ENCODE measurements around the gene PRH2.

PRH2 gene

DNA sequence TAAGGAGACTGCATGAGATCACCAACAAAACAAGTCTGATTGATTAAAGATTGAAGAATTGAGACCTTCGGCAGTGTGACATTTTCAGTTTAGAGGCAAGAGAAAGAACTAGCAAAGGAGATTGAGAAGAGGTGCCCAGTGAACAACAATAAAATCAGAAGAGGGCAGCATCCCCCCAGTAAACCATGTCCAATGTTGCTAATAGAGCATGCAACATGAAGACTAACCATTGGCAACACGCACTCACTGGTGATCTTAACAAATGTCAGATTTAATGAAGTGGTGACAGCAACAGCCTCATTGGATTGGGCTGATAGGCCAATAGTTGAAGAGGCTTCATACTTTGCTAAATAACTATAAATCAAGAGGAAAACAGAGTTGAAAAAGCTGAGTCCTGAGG is 30.8 kb downstream of the PRH2 start:
- in situ Hi-C loops (cut with HindIII; ENCODE audit: low sequenced_read_pairs): no loop called here

DNA sequence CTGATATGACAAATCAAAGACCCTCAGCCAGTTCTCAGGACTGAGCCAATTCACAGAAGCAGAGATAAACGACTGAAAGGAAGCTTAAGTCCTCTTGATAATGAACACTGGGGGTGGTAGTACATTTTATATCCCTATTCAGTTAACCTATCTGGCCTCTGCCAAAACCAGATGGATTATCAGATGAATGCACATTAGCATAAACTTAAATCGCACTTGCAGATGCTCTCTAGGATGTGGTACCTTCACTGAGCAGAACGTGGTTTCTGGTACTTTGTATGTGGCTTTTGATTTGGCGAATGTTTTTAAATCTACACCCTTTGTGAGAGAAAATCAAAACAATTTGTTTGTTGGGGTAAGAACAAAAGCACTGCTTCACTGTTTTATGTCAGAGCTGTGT is 31.2 kb downstream of the PRH2 start:
- in situ Hi-C loops (cut with HindIII; ENCODE audit: low sequenced_read_pairs): no loop called here

DNA sequence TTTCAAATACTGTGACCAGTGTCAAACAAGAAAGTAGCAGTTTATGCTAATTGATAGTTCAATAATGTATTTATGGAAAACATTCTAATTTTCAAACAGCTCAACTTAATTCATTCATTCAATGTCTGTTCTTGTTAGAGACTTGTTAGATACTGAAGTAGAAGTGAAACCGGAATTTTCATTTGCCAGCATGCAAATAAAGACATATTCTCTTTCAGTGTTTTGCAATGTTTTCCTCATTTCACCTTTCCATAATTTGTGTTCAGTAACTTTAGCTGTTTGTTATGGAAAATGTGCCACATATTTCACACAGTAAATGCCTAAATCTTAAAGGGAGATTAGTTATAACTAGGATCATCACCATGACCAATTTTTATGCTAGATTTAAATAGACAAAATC is 36.4 kb downstream of the PRH2 start:
- in situ Hi-C loops (cut with HindIII; ENCODE audit: low sequenced_read_pairs): no loop called here

DNA sequence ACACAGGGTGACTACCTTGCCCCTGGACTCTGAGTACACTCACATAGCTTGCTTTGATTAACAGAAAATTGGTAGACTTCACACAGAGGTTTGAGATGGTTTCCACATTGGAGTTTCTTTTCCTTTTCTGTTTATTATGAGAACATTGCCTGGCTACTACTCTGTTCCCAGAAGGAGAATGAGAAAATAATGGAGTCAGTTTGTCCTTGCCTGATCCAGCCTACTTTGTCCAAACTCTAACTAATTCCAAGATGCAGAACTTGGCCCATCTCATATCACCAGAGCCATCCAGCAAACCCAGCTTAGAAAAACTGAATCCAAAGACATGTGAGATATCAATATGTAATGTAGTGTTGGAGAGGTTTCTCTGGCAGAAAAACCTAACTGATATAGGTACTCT is 37.3 kb downstream of the PRH2 start:
- in situ Hi-C loops (cut with HindIII; ENCODE audit: low sequenced_read_pairs): no loop called here

DNA sequence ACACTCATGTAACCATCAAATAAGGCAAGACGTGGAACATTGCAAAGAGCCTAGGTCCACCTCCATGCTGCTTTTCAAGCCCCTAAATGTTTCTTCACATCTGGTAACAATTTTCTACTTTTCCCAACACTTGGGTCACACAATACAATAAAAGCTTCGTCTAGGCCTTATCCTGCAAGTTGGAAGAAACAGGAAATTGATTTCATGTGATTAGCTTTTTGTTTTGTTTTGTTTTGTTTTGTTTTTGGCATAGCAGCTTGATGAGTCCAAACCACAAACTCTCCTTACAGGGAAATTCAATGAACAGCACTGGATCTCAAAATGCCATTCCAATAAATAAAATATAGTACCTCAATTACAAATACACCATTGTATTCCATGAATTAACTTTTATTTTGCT is 38.4 kb downstream of the PRH2 start:
- in situ Hi-C loops (cut with HindIII; ENCODE audit: low sequenced_read_pairs): no loop called here

DNA sequence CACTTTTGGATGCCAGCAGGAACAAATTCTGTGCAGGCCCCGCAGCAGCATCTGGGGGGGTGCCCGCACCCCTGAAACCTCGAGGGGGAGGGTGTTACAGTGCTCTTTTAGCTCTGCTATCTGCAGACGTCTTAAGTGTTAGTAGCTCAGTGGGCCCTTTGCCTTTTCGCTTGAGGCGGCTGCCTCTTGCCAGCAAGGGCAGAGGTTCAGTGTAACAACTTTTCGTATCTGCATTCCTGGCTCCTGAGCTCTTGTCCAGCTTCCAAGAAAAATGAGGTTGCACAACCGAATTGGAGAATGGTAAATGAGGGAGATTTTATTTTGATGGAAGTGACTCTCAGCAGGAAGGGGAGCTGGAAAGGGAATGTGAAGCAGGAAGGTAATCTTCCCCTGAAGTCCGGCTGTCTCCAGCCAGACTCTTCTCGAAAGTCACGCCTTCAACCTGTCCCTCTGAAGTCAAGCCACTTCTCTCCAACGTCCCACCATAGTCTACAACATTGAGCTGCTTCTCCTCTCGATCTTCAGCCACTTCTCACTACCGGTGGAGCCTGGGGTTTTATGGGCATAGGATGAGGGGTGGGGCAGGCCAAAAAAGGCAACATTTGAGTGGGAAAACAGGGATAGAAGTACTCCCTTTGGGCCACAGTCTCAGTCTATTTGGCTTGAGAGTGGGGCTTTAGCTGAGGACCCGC is 39.9 kb downstream of the PRH2 start:
- in situ Hi-C loops (cut with HindIII; ENCODE audit: low sequenced_read_pairs): no loop called here

DNA sequence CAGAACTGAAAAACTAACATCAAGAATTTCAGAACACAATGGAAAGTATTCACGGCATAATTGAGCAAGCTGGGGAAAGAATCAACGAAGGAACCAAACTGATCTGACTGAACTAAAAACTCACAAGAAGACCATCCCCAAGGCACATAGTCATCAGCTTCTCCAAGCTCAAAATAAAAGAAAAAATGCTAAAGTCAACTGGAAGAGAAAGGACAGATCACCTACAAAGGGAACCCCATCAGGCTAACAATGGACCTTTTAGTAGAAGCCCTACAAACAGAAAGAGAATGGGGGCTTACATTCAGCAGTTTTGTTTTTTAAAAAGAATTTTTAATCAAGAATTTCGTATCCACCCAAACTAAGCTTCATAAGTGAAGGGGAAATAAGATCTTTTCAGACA is 45.9 kb downstream of the PRH2 start:
- in situ Hi-C loops (cut with HindIII; ENCODE audit: low sequenced_read_pairs): no loop called here

DNA sequence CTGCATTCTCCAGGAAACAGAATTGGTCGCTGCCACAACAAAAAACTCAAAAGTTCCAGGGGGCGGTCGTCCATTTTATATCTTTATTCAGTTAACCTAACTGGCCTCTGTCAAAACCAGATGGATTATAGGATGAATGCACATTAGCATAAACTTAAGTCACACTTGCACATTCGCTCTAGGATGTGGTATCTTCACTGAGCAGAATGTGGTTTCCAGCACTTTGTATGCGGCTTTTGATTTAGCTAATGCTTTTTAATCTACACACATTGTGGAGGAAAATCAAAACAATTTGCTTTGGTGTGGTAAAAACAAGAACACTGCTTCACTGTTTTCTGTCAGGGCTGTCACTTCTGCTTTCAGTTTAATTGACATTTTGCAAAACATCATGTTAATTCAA is 53.2 kb downstream of the PRH2 start:
- in situ Hi-C loops (cut with HindIII; ENCODE audit: low sequenced_read_pairs): no loop called here

Measured in endothelial cell of hepatic sinusoid (primary cell).